Measurements from ENCODE around the gene C2orf78. TPM values are rescaled to one million over a fixed set of nuclear protein-coding genes. Genes with fewer than 3 reads are reported as not detected.
"Not testable (repeated sequence)": the region's sequence is repeated elsewhere in the genome, so short reads cannot be mapped to it uniquely, and the experiment has no call there.

Gene C2orf78
- total and polyA plus RNA-seq, 8 donors, result not detected

- Histone ChIP-seq H3K4me3 (no peak overlapping the region), H3K36me3 (peaks cover 4 to 43% (median 18%) of the 10 kb centered on the region in 3 donors), H3K4me1 (no peaks in the 10 kb centered on the region), H3K27ac (no peak overlapping the region), H3K9me3 (no peaks in the 10 kb centered on the region), H3K27me3 (no peaks in the 10 kb centered on the region)
- ATAC-seq (no peak), DNase-seq (no peak), FAIRE-seq (peak; percentile 45)
- TF ChIP-seq, protein P1, sequence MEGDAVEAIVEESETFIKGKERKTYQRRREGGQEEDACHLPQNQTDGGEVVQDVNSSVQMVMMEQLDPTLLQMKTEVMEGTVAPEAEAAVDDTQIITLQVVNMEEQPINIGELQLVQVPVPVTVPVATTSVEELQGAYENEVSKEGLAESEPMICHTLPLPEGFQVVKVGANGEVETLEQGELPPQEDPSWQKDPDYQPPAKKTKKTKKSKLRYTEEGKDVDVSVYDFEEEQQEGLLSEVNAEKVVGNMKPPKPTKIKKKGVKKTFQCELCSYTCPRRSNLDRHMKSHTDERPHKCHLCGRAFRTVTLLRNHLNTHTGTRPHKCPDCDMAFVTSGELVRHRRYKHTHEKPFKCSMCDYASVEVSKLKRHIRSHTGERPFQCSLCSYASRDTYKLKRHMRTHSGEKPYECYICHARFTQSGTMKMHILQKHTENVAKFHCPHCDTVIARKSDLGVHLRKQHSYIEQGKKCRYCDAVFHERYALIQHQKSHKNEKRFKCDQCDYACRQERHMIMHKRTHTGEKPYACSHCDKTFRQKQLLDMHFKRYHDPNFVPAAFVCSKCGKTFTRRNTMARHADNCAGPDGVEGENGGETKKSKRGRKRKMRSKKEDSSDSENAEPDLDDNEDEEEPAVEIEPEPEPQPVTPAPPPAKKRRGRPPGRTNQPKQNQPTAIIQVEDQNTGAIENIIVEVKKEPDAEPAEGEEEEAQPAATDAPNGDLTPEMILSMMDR (IDR thresholded peaks at IDR 0.05), result no peak
- 89% methylated on average over 4 of the region's 4 CpGs for WGBS, 2 donors
- intact Hi-C loops (cut with DNase I), result no loop called here
These were observed 17.0 kb upstream of the C2orf78 start for GRCh38 chr2:73766994-73767393.

- H3K9me3 ChIP-seq, result no peaks in the 10 kb centered on the region
- TF ChIP-seq, protein P1 (IDR thresholded peaks at IDR 0.05), result no peak
- no peak for ATAC-seq
- no peak for FAIRE-seq
- H3K4me3 ChIP-seq, result no peak overlapping the region
- intact Hi-C loops (cut with DNase I), result no loop called here
- DNase-seq, result no peak
- no peaks in the 10 kb centered on the region for H3K4me1 ChIP-seq
- H3K27me3 ChIP-seq, result no peaks in the 10 kb centered on the region
- peaks cover 4 to 51% (median 13%) of the 10 kb centered on the region in 3 donors for H3K36me3 ChIP-seq
- WGBS, 2 donors, result 86 to 91% methylated on average over 3 of the region's 3 CpGs
- no peak overlapping the region for H3K27ac ChIP-seq
These were observed 13.3 kb upstream of the C2orf78 start for GRCh38 chr2:73770725-73771124.

DNA sequence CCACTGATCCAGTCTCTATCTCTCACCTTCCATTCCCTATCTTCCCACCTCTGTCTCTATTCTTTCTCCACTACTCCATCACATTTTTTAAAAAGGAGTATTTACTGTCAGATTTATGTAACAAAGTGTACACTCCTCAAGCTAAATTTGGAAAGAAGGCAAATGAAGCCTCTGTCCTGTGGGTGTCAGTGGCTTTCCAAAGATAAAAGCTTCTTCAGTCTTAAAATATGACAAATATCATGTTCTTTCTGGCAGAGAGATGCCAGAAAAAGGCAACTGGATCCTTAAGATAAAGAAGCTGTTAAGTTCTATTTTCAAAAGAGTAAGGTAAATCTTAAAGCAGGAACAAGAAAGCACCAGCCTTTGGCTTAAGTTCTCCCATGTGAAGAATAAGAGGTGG, 11.2 kb upstream of the C2orf78 start:
- DNase-seq, result no peak
- no peak for FAIRE-seq
- Histone ChIP-seq H3K27me3 (no peaks in the 10 kb centered on the region), H3K36me3 (peaks cover 4 to 37% (median 8%) of the 10 kb centered on the region in 3 donors), H3K27ac (no peak overlapping the region), H3K4me1 (peaks cover 0 to 1% (median 0%) of the 10 kb centered on the region in 3 donors), H3K9me3 (no peaks in the 10 kb centered on the region), H3K4me3 (no peak overlapping the region)
- ATAC-seq, result no peak
- intact Hi-C loops (cut with DNase I), result no loop called here
- TF ChIP-seq, protein P1 (IDR thresholded peaks at IDR 0.05), result no peak

GRCh38 chr2:73776381-73776780, 7.6 kb upstream of the C2orf78 start:
- WGBS, 2 donors, result 96% methylated on average over 4 of the region's 4 CpGs
- DNase-seq, result no peak
- intact Hi-C loops (cut with DNase I), result no loop called here
- no peaks in the 10 kb centered on the region for H3K9me3 ChIP-seq
- H3K4me1 ChIP-seq, result peaks cover 0 to 19% (median 5%) of the 10 kb centered on the region in 3 donors
- ATAC-seq, result no peak
- TF ChIP-seq, protein P1 (IDR thresholded peaks at IDR 0.05), result no peak
- FAIRE-seq, result no peak
- no peaks in the 10 kb centered on the region for H3K27me3 ChIP-seq
- peaks cover 0 to 23% (median 4%) of the 10 kb centered on the region in 3 donors for H3K36me3 ChIP-seq
- H3K4me3 ChIP-seq, result no peak overlapping the region
- no peak overlapping the region for H3K27ac ChIP-seq

GRCh38 chr2:73776869-73777519, 7.0 kb upstream of the C2orf78 start:
- Histone ChIP-seq H3K4me1 (peaks cover 0 to 19% (median 5%) of the 10 kb centered on the region in 3 donors), H3K4me3 (no peak overlapping the region), H3K36me3 (peaks cover 0 to 22% (median 4%) of the 10 kb centered on the region in 3 donors), H3K9me3 (no peaks in the 10 kb centered on the region), H3K27me3 (no peaks in the 10 kb centered on the region), H3K27ac (no peak overlapping the region)
- TF ChIP-seq, protein P1 (IDR thresholded peaks at IDR 0.05), result no peak
- no peak for ATAC-seq
- no peak for DNase-seq
- WGBS, 2 donors, result 82 to 86% methylated on average over 8 of the region's 8 CpGs
- no peak for FAIRE-seq
- intact Hi-C loops (cut with DNase I), result no loop called here

DNA sequence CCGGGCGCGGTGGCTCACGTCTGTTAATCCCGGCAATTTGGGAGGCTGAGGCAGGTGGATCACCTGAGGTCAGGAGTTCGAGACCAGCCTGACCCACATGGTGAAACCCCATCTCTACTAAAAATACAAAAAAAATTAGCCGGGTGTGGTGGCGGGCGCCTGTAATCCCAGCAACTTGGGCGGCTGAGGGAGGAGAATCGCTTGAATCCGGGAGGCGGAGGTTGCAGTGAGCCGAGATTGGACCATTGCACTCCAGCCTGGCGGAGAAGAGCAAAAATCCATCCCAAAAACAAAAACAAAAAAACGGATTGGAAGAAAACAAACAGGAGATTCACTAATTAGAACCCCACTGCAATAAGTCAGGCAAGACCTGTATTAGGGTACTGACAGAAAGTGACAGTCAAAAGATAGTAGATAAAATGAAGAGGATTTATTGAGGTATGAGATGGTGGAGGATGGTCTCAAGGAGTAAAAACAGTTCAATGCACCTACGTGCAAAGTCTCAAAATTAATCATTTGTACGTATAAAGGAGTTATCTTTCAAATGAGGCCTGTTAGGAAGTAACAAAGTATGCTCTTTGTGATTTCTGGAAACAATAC, 5.0 kb upstream of the C2orf78 start:
- WGBS, 2 donors, result 68 to 70% methylated on average over 18 of the region's 18 CpGs
- H3K27me3 ChIP-seq; DNase-seq; H3K9me3 ChIP-seq; FAIRE-seq; intact Hi-C loops (cut with DNase I): not testable (repeated sequence)
- Histone ChIP-seq H3K4me3 (peak overlapping the region in 3 of 4 donors; percentile 72 to 95 (median 92)), H3K36me3 (peaks cover 0 to 12% (median 0%) of the 10 kb centered on the region in 3 donors), H3K27ac (peak overlapping the region in 1 of 4 donors; percentile 82), H3K4me1 (peaks cover 0 to 19% (median 5%) of the 10 kb centered on the region in 3 donors)
- ATAC-seq, result peak in 1 of 4 donors; percentile 1

All from pancreas (tissue), 10 donors.